ENCODE measurements around the gene HIF3A.

GRCh38 chr19:46376241-46377153, 79.7 kb downstream of the HIF3A start:
- TF ChIP-seq SUZ12 (IDR thresholded peaks at IDR 0.05; ENCODE audit: extremely low read depth, insufficient read depth, insufficient read length) (no peak), YY1 (IDR thresholded peaks at IDR 0.05; ENCODE audit: insufficient read depth, insufficient read length) (no peak), ZNF274 (IDR thresholded peaks at IDR 0.05; ENCODE audit: low read depth, low read length) (no peak)
